H1 (cell line): ENCODE results near the gene VDR. TPM values are rescaled to one million over a fixed set of nuclear protein-coding genes. Genes with fewer than 3 reads are reported as not detected.

Experiments used
- BCL11A ChIP-seq, 2 experiments: IDR thresholded peaks; one replicate each; pipeline ENCODE4 v1.6.1; 2011; ENCODE audit warnings: low read depth in 2 of 2, low read length in 2 of 2, mild to moderate bottlenecking in 2 of 2
- BRCA1 ChIP-seq: IDR thresholded peaks from 2 replicates; pipeline ENCODE4 v1.6.1; 2012; ENCODE audit warnings: low read depth, low read length, improper control_type of control experiment
- CBX5 ChIP-seq: fragments of 300-800, 300-1000 bp; sonication (generic); IDR thresholded peaks from 2 replicates; pipeline ENCODE4 v1.7.1; 2016; ENCODE audit warnings: antibody characterized with exemption, low read length, low read depth
- PHF8 ChIP-seq: fragments of 200-600 bp; sonication (generic); conservative IDR thresholded peaks from 2 replicates; pipeline ENCODE4 v1.7.1; 2012; ENCODE audit warnings: low read depth, mild to moderate bottlenecking, inconsistent platforms, low read length, moderate library complexity
- POU5F1 ChIP-seq: IDR thresholded peaks from 2 replicates; pipeline ENCODE4 v1.6.1; 2011; ENCODE audit warnings: low read depth, mild to moderate bottlenecking, low read length, moderate library complexity
- polyA plus RNA-seq, 7 experiments: library from polyadenylated mRNA; depleted of rRNA in 3 of 7; stranded (reverse) in 5 of 7; unstranded in 2 of 7; fragments of >200 nt in 5 of 7; fragments of 200-250 nt in 2 of 7; gene quantifications; 1 replicate in 5 of 7; 2 replicates in 1 of 7; 4 replicates in 1 of 7; pipeline versions ENCODE4 v1.2.1 to v1.2.3, GENCODE V29; 2011 to 2013; ENCODE audit warnings: missing spikeins in 2 of 7, mixed read lengths in 2 of 7
- total RNA-seq: library from RNA; stranded (reverse); fragmentation: NEBNext Ultra II Directional; extraction: Animal tissue kit (Norgen Biotek cat#: 25700); gene quantifications from 2 replicates; pipeline ENCODE4 v1.2.1, GENCODE V29; 2021

VDR gene
- total and polyA plus RNA-seq, 2 of the 8 experiments (the other 6 are each of a cell fraction or from before 2014, with no cell fraction given): 0.44 to 0.65 TPM

DNA sequence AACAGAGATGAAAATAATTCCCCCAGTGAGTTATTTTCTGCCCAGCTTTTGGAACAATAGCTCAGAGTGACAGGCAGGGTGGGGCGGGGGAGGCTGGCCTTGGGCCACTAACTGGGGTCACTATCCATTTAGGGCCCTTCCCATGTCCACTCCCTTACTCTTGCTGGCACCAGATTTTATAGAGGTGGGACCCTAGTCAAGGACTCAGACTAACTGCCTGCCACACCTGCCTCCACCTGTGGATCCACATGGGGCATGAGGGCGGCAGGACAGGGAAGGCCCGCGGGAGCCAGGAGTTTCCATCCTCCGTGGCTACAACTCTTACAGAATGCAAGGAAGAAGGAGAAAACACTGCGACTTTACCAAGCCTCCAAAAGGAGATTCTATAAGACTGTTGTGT, 10.1 kb downstream of the VDR start (continued):
- TF ChIP-seq POU5F1 (no peak), PHF8 (no peak), BRCA1 (no peak), BCL11A (IDR thresholded peaks at IDR 0.05; ENCODE audit: low read depth in 2 of 2, low read length in 2 of 2) (no peak), CBX5 (no peak)
